Left lung (tissue), 10 donors: ENCODE data around the gene B3GALT2. TPM values are rescaled to one million over a fixed set of nuclear protein-coding genes. Genes with fewer than 3 reads are reported as not detected.

Experiments
- ATAC-seq: fragments of 200-7000 bp; cut with Tn5 transposase; one replicate; pipeline ENCODE4 v1.9.1; 2020; ENCODE audit warnings: moderate library complexity
- DNase-seq, 4 donors: peaks; one replicate each; pipeline ENCODE4 v3.0.0-alpha.2; 2013 to 2020
- H3K27ac ChIP-seq, 2 donors: fragments of 200-600 bp; sonication (generic) in 1 of 2; one replicate each; pipeline versions ENCODE4 v1.5.0 to v1.8.0; 2020 to 2021
- H3K27me3 ChIP-seq, 2 donors: fragments of 200-600 bp; sonication (generic) in 1 of 2; one replicate each; pipeline versions ENCODE4 v1.5.0 to v1.8.0; 2020 to 2021
- H3K36me3 ChIP-seq, 2 donors: fragments of 200-600 bp; sonication (generic) in 1 of 2; one replicate each; pipeline versions ENCODE4 v1.5.0 to v1.8.0; 2020 to 2021
- H3K4me1 ChIP-seq, 2 donors: fragments of 200-600 bp; one replicate each; pipeline ENCODE4 v1.8.0; 2021
- H3K4me3 ChIP-seq, 2 donors: fragments of 200-600 bp; sonication (generic) in 1 of 2; one replicate each; pipeline versions ENCODE4 v1.5.0 to v1.8.0; 2020 to 2021; ENCODE audit warnings: mild to moderate bottlenecking in 1 of 2
- H3K9me3 ChIP-seq, 2 donors: fragments of 200-600 bp; sonication (generic) in 1 of 2; one replicate each; pipeline versions ENCODE4 v1.5.0 to v1.8.0; 2020 to 2021
- intact Hi-C, 2 donors: fragments of 100-400 bp; cut with DNase I; formaldehyde crosslinking; loops; one replicate each; pipeline versions ENCODE4 v1.11.2 to v1.14.2; 2022
- polyA plus RNA-seq, 6 donors: library from polyadenylated mRNA; unstranded; fragments of 120-200 nt; gene quantifications; one replicate each; pipeline ENCODE4 v1.2.1, GENCODE V29; 2013; ENCODE audit not compliant: insufficient read length in 6 of 6
- total RNA-seq, 2 donors: library from RNA; stranded (reverse); fragmentation: NEBNext Ultra II Directional; extraction: Animal tissue kit (Norgen Biotek cat#: 25700); gene quantifications; one replicate each; pipeline ENCODE4 v1.2.1, GENCODE V29; 2021
- TF ChIP-seq, protein P1 (sequence below), 2 donors: fragments of 200-600 bp; sonication (generic) in 1 of 2; IDR thresholded peaks; one replicate each; pipeline versions ENCODE4 v1.5.0 to v1.8.0; 2021; ENCODE audit warnings: antibody characterized with exemption in 2 of 2
- donor health status: DM: no; HTN: yes; CAD: no.
- donor health status: DM: no; HTN: no; CAD: no.

B3GALT2 gene
- total and polyA plus RNA-seq, 8 donors, result 1.9 to 26.5 (median 18.6) TPM

- no peak for DNase-seq
- peaks cover 0 to 40% of the 10 kb centered on the region in 2 donors for H3K36me3 ChIP-seq
- ATAC-seq, result no peak
- H3K9me3 ChIP-seq, result no peaks in the 10 kb centered on the region
- TF ChIP-seq, protein P1, sequence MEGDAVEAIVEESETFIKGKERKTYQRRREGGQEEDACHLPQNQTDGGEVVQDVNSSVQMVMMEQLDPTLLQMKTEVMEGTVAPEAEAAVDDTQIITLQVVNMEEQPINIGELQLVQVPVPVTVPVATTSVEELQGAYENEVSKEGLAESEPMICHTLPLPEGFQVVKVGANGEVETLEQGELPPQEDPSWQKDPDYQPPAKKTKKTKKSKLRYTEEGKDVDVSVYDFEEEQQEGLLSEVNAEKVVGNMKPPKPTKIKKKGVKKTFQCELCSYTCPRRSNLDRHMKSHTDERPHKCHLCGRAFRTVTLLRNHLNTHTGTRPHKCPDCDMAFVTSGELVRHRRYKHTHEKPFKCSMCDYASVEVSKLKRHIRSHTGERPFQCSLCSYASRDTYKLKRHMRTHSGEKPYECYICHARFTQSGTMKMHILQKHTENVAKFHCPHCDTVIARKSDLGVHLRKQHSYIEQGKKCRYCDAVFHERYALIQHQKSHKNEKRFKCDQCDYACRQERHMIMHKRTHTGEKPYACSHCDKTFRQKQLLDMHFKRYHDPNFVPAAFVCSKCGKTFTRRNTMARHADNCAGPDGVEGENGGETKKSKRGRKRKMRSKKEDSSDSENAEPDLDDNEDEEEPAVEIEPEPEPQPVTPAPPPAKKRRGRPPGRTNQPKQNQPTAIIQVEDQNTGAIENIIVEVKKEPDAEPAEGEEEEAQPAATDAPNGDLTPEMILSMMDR (IDR thresholded peaks at IDR 0.05), result no peak
- no peaks in the 10 kb centered on the region for H3K4me1 ChIP-seq
- intact Hi-C loops, result no loop called here
- H3K4me3 ChIP-seq, result no peak overlapping the region
- no peaks in the 10 kb centered on the region for H3K27me3 ChIP-seq
- H3K27ac ChIP-seq, result no peak overlapping the region
Measured at GRCh38 chr1:193156117-193156821, 30.1 kb downstream of the B3GALT2 start.

DNA sequence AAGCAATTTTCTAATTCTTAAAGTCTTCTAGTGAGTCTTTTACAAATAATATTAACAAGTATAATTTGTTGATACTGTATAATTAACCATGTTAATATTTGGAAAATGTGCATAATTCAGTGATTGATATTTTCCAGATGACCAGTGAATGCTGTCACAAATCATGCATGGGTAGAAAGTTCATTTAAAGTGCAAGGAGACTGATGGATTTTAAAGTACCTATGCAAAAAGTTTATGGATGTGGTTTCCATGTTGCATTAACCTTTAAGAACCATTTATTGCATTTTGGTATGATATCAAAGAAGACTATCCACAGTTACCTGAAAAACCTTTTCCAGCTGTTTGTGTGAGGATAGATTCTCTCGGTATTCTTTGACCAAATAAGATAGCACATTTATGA, 41.4 kb downstream of the B3GALT2 start:
- Histone ChIP-seq H3K9me3 (no peaks in the 10 kb centered on the region), H3K4me3 (no peak overlapping the region), H3K27ac (no peak overlapping the region), H3K4me1 (peaks cover 0 to 5% of the 10 kb centered on the region in 2 donors), H3K27me3 (no peaks in the 10 kb centered on the region), H3K36me3 (peaks cover 0 to 80% of the 10 kb centered on the region in 2 donors)
- TF ChIP-seq, protein P1 (IDR thresholded peaks at IDR 0.05), result no peak
- intact Hi-C loops, result no loop called here
- ATAC-seq (no peak), DNase-seq (no peak)

DNA sequence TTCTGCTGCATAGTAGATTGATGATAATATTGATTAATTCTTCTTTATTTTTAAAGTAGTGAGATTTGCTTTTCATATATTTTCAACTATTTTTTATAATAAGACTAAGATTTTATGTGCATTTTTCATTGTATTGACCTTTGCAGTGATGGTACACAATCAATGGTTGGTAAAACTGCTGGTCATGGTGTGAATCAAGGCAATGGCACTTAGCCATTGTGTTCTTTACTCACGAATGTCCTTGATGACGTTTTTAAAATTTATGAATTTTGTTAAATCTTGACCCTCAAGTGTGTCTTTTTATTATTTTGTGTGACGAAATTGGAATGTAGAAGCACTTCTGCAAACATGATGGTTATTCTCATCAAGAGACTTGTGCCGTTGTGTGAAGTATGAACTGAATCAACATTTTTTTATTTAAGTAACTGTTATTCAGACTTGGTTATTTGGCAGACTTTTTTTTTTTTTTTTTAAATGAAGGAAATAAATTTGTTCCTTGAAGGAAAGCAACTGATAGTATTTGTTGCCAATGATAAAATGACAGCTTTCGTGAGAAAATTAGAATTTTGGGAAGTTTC, 42.0 kb downstream of the B3GALT2 start:
- Histone ChIP-seq H3K4me3 (no peak overlapping the region), H3K9me3 (no peaks in the 10 kb centered on the region), H3K27ac (no peak overlapping the region), H3K36me3 (peaks cover 0 to 82% of the 10 kb centered on the region in 2 donors), H3K4me1 (peaks cover 0 to 5% of the 10 kb centered on the region in 2 donors), H3K27me3 (no peaks in the 10 kb centered on the region)
- TF ChIP-seq, protein P1 (IDR thresholded peaks at IDR 0.05), result no peak
- intact Hi-C loops, result no loop called here
- DNase-seq (no peak), ATAC-seq (peak; percentile 73)

GRCh38 chr1:193143285-193143684, 43.1 kb downstream of the B3GALT2 start:
- ATAC-seq, result no peak
- TF ChIP-seq, protein P1 (IDR thresholded peaks at IDR 0.05), result peak in 1 of 2 donors; percentile 25
- intact Hi-C loops, result no loop called here

DNA sequence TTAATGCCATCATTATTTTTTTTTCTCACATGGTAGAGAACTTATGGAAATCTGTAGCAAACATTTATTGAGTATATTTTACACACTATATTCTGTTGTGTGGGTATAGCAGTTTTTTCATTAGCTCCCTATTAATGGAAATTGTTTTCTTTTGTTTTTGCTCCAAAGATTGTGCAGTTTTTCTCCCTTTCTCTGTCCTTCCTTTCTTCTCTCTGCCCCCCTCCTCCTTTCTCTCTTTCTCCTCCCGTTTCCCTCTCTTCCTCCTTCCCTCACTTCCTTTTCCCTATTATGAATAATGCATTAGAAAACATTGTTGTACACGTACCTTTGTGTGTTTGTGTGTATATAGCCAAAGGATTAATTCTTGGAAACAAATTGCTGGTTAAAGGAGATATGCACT, 44.0 kb downstream of the B3GALT2 start:
- Histone ChIP-seq H3K4me3 (no peak overlapping the region), H3K4me1 (peaks cover 0 to 5% of the 10 kb centered on the region in 2 donors), H3K36me3 (peaks cover 0 to 82% of the 10 kb centered on the region in 2 donors), H3K9me3 (no peaks in the 10 kb centered on the region), H3K27me3 (no peaks in the 10 kb centered on the region), H3K27ac (no peak overlapping the region)
- intact Hi-C loops, result no loop called here
- DNase-seq, result no peak
- TF ChIP-seq, protein P1 (IDR thresholded peaks at IDR 0.05), result no peak
- no peak for ATAC-seq

More at GRCh38 chr1:193143285-193143684, 43.1 kb downstream of the B3GALT2 start:
- Histone ChIP-seq H3K36me3 (peaks cover 0 to 82% of the 10 kb centered on the region in 2 donors), H3K27ac (no peak overlapping the region), H3K4me3 (no peak overlapping the region), H3K4me1 (peaks cover 0 to 5% of the 10 kb centered on the region in 2 donors), H3K27me3 (no peaks in the 10 kb centered on the region), H3K9me3 (no peaks in the 10 kb centered on the region)
- DNase-seq, result peak in 1 of 4 donors; percentile 26
